HEK293 (cell line): ENCODE measurements around the gene CHD5.

ENCODE experiments used
- CTCF ChIA-PET: fragments of 350-600 bp; formaldehyde crosslinking; extraction: SDS; loops from one replicate; lab custom pipeline; 2021; ENCODE audit warnings: antibody characterized with exemption; lab: Yijun Ruan, JAX
- POLR2A ChIA-PET: fragments of 300-600 bp; formaldehyde crosslinking; extraction: SDS; loops from one replicate; lab custom pipeline; 2020; ENCODE audit warnings: antibody characterized with exemption, inconsistent platforms; lab: Yijun Ruan, JAX
- H3K27ac ChIP-seq: fragments of 200-500 bp; sonication (Bioruptor generic); 2 replicates; pipeline ENCODE4 v1.5.1; 2014; ENCODE audit warnings: low read depth, low read length, control low read depth, inconsistent platforms; ENCODE audit errors: extremely low read depth
- H3K36me3 ChIP-seq, 2 experiments: fragments of 200-500 bp in 1 of 2; sonication (Bioruptor generic) in 1 of 2; 1 replicate in 1 of 2; 2 replicates in 1 of 2; pipeline ENCODE4 v1.5.1; 2014 to 2017; ENCODE audit warnings: inconsistent platforms in 2 of 2, low read length in 2 of 2; ENCODE audit not compliant: control insufficient read depth in 2 of 2, insufficient read depth in 1 of 2
- H3K4me1 ChIP-seq: fragments of 200-500 bp; sonication (Bioruptor generic); 2 replicates; pipeline ENCODE4 v1.5.1; 2014; ENCODE audit warnings: mild to moderate bottlenecking, low read length, inconsistent platforms; ENCODE audit not compliant: control insufficient read depth, insufficient read depth
- H3K4me3 ChIP-seq: 2 replicates; pipeline ENCODE4 v1.5.1; 2011; ENCODE audit warnings: low read depth, mild to moderate bottlenecking, control low read depth, low read length, moderate library complexity
- H3K9me3 ChIP-seq: fragments of 200-500 bp; sonication (Bioruptor generic); 2 replicates; pipeline ENCODE4 v1.5.1; 2014; ENCODE audit warnings: low read depth, low read length, inconsistent platforms; ENCODE audit not compliant: control insufficient read depth, insufficient read depth
- GFI1B ChIP-seq: fragments of 450-650 bp; formaldehyde crosslinking; IDR thresholded peaks from 2 replicates; pipeline ENCODE4 v1.5.1; 2016; ENCODE audit warnings: missing biosample characterization, missing genetic modification characterization
- HOXD13 ChIP-seq: sonication (generic); formaldehyde crosslinking; IDR thresholded peaks from 2 replicates; pipeline ENCODE4 v1.8.0; 2022; ENCODE audit warnings: missing genetic modification reagents, borderline replicate concordance
- OSR2 ChIP-seq: fragments of 450-650 bp; formaldehyde crosslinking; IDR thresholded peaks from 2 replicates; pipeline ENCODE4 v1.5.1; 2016; ENCODE audit warnings: missing biosample characterization, missing genetic modification characterization
- SETDB1 ChIP-seq: IDR thresholded peaks from one replicate; pipeline ENCODE4 v1.6.1; 2017; ENCODE audit warnings: mild to moderate bottlenecking, low read length, moderate library complexity, mixed read lengths; ENCODE audit not compliant: insufficient read length
- ZBTB21 ChIP-seq: fragments of 450-650 bp; formaldehyde crosslinking; IDR thresholded peaks from 2 replicates; pipeline ENCODE4 v1.5.1; 2017; ENCODE audit warnings: missing biosample characterization, missing genetic modification characterization
- ZBTB7A ChIP-seq: fragments of 450-650 bp; formaldehyde crosslinking; IDR thresholded peaks from 2 replicates; pipeline ENCODE4 v1.5.1; 2016; ENCODE audit warnings: low read depth, missing biosample characterization, missing genetic modification characterization
- ZFP37 ChIP-seq: fragments of 450-650 bp; formaldehyde crosslinking; IDR thresholded peaks from 2 replicates; pipeline ENCODE4 v1.5.1; 2016; ENCODE audit warnings: missing biosample characterization, missing genetic modification characterization
- ZIC2 ChIP-seq: fragments of 450-650 bp; formaldehyde crosslinking; IDR thresholded peaks from 2 replicates; pipeline ENCODE4 v1.5.1; 2016; ENCODE audit warnings: missing biosample characterization, missing genetic modification characterization
- ZNF10 ChIP-seq: fragments of 450-650 bp; formaldehyde crosslinking; IDR thresholded peaks from 2 replicates; pipeline ENCODE4 v1.5.1; 2017; ENCODE audit warnings: missing biosample characterization, missing genetic modification characterization
- ZNF19 ChIP-seq: fragments of 450-650 bp; formaldehyde crosslinking; IDR thresholded peaks from 2 replicates; pipeline ENCODE4; 2016; ENCODE audit warnings: missing biosample characterization, missing genetic modification characterization, low read depth
- ZNF23 ChIP-seq: fragments of 450-650 bp; formaldehyde crosslinking; IDR thresholded peaks from 2 replicates; pipeline ENCODE4 v1.5.1; 2016; ENCODE audit warnings: missing biosample characterization, missing genetic modification characterization, borderline replicate concordance
- ZNF366 ChIP-seq: fragments of 450-650 bp; formaldehyde crosslinking; conservative IDR thresholded peaks from 2 replicates; pipeline ENCODE4 v1.5.1; 2016; ENCODE audit warnings: missing biosample characterization, missing genetic modification characterization
- ZNF394 ChIP-seq: fragments of 450-650 bp; formaldehyde crosslinking; IDR thresholded peaks from 2 replicates; pipeline ENCODE4 v1.5.1; 2016; ENCODE audit warnings: missing biosample characterization, missing genetic modification characterization, mild to moderate bottlenecking, moderate library complexity, borderline replicate concordance
- ZNF416 ChIP-seq: fragments of 450-650 bp; formaldehyde crosslinking; IDR thresholded peaks from 2 replicates; pipeline ENCODE4 v1.5.1; 2016; ENCODE audit warnings: missing biosample characterization, missing genetic modification characterization
- ZNF48 ChIP-seq: fragments of 450-650 bp; formaldehyde crosslinking; IDR thresholded peaks from 2 replicates; pipeline ENCODE4 v1.5.1; 2016; ENCODE audit warnings: missing biosample characterization, missing genetic modification characterization
- ZNF510 ChIP-seq: fragments of 450-650 bp; formaldehyde crosslinking; IDR thresholded peaks from 2 replicates; pipeline ENCODE4 v1.5.1; 2018; ENCODE audit warnings: mild to moderate bottlenecking, missing genetic modification characterization, missing biosample characterization; ENCODE audit not compliant: insufficient replicate concordance
- ZNF664 ChIP-seq: fragments of 450-650 bp; formaldehyde crosslinking; IDR thresholded peaks from 2 replicates; pipeline ENCODE4 v1.5.1; 2016; ENCODE audit warnings: missing biosample characterization, missing genetic modification characterization
- ZNF768 ChIP-seq: fragments of 450-650 bp; formaldehyde crosslinking; IDR thresholded peaks from 2 replicates; pipeline ENCODE4 v1.5.1; 2018; ENCODE audit warnings: missing biosample characterization, mild to moderate bottlenecking, missing genetic modification characterization
- ZNF792 ChIP-seq: fragments of 450-650 bp; formaldehyde crosslinking; IDR thresholded peaks from 2 replicates; pipeline ENCODE4 v1.5.1; 2016; ENCODE audit warnings: missing biosample characterization, missing genetic modification characterization
- TF ChIP-seq, protein P1 (sequence below): fragments of 450-650 bp; formaldehyde crosslinking; IDR thresholded peaks from 2 replicates; pipeline ENCODE4 v1.5.1; 2016; ENCODE audit warnings: missing biosample characterization, missing genetic modification characterization
- TF ChIP-seq, protein P2 (sequence below): fragments of 450-650 bp; formaldehyde crosslinking; IDR thresholded peaks from 2 replicates; pipeline ENCODE4 v1.5.1; 2016; ENCODE audit warnings: missing biosample characterization, missing genetic modification characterization, borderline replicate concordance
- TF ChIP-seq, protein P3 (sequence below): fragments of 450-650 bp; formaldehyde crosslinking; IDR thresholded peaks from 2 replicates; pipeline ENCODE4 v1.5.1; 2016; ENCODE audit warnings: missing biosample characterization, missing genetic modification characterization, borderline replicate concordance

Gene CHD5

DNA sequence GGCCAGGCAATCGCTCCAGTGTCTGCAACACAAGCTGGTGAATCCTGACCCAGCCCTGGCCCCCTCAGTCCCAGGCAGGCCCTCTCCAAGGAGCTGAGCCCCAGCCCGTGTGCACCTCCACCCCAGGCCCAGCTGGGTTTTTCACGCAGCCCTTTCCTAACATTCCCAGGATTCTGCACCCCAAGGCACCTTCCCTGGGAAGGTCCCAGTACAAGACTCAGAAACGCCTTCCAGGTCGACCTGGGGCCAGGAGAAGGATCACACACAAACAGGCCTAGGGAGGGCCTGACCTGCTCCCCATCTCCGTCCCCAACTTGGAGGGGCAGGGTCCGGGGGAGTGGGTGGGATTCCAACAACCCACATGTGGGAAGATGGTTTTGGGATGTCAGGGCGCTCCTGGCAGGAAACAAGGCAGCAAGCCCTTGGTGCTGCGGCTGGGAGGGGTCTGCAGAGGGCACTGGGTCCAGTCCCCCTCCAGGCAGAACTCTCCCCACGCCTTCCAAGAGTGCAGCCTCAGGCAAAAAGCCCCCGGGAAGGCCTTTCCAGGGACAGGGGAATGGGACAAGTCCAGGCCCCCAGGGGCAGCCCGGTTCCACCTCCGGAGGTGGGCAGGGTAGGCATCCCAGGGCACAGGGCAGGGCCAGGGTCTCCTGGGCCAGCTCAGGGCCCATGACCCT is 76.1 kb downstream of the CHD5 start:
- Histone ChIP-seq H3K36me3 (no peaks in the 10 kb centered on the region), H3K27ac (no peak overlapping the region), H3K4me1 (no peaks in the 10 kb centered on the region), H3K4me3 (no peak overlapping the region), H3K9me3 (no peaks in the 10 kb centered on the region)
- ChIA-PET POLR2A (no interaction called here), CTCF (interaction anchor here (1.0 kb wide), 1 partner anchor 9 kb away, joined by 3 read pairs; no protein-coding TSS in a partner anchor)
- TF ChIP-seq ZNF394 (tag by site-specific recombination) (no peak), ZNF768 (tag by site-specific recombination) (no peak), ZNF19 (no peak), ZBTB7A (tag by site-specific recombination) (no peak), ZNF416 (tag by site-specific recombination) (no peak), ZIC2 (tag by site-specific recombination) (no peak), ZNF366 (tag by site-specific recombination) (no peak), SETDB1 (no peak), HOXD13 (CRISPR knock-in tag) (no peak), ZFP37 (tag by site-specific recombination) (no peak), ZBTB21 (tag by site-specific recombination) (no peak), ZNF510 (no peak), ZNF10 (no peak)
- TF ChIP-seq, protein P1, sequence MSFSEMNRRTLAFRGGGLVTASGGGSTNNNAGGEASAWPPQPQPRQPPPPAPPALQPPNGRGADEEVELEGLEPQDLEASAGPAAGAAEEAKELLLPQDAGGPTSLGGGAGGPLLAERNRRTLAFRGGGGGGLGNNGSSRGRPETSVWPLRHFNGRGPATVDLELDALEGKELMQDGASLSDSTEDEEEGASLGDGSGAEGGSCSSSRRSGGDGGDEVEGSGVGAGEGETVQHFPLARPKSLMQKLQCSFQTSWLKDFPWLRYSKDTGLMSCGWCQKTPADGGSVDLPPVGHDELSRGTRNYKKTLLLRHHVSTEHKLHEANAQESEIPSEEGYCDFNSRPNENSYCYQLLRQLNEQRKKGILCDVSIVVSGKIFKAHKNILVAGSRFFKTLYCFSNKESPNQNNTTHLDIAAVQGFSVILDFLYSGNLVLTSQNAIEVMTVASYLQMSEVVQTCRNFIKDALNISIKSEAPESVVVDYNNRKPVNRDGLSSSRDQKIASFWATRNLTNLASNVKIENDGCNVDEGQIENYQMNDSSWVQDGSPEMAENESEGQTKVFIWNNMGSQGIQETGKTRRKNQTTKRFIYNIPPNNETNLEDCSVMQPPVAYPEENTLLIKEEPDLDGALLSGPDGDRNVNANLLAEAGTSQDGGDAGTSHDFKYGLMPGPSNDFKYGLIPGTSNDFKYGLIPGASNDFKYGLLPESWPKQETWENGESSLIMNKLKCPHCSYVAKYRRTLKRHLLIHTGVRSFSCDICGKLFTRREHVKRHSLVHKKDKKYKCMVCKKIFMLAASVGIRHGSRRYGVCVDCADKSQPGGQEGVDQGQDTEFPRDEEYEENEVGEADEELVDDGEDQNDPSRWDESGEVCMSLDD (tag by site-specific recombination) = no peak

DNA sequence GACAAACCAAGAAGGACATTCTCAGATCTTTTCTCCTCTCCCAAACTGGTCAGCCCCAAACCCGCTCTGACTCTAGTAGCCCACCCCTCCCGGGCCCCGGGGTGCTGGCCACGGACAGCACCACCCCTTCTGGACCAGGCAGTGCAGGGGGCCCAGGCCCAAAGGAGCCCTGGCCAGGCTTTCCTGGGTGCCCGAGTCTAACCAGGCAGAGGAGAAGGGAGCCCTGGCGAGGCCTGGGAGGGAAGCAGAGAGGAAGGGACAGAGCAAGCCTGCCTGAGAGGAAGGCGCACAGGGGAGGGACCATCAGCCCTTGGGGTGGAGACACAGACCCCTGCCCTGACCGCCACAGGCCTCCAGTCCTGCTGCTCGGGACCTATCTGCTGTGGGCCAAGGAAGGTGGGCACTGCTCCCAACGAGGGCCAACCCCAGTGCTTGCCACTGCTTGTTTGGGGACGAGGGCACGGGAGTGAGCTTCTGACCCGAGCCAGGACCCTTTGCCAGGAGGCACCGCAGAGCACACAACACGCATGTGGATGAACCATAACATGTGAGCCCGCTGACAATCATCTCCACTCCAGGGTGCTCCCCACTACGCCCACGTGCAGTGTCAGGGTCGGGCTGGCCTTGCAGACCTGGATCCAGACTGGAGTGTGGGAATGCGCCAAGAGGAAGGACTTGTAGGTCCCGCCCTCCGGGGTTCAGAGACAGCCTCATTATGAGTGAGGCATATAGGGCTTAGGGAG is 76.8 kb downstream of the CHD5 start:
- Histone ChIP-seq H3K27ac (no peak overlapping the region), H3K4me1 (no peaks in the 10 kb centered on the region), H3K9me3 (no peaks in the 10 kb centered on the region), H3K4me3 (no peak overlapping the region), H3K36me3 (no peaks in the 10 kb centered on the region)
- POLR2A ChIA-PET = no interaction called here
- CTCF ChIA-PET = interaction anchor here (1.0 kb wide), 1 partner anchor 9 kb away, joined by 3 read pairs; no protein-coding TSS in a partner anchor
- no peak for TF ChIP-seq GFI1B (tag by site-specific recombination)
- TF ChIP-seq, protein P2, sequence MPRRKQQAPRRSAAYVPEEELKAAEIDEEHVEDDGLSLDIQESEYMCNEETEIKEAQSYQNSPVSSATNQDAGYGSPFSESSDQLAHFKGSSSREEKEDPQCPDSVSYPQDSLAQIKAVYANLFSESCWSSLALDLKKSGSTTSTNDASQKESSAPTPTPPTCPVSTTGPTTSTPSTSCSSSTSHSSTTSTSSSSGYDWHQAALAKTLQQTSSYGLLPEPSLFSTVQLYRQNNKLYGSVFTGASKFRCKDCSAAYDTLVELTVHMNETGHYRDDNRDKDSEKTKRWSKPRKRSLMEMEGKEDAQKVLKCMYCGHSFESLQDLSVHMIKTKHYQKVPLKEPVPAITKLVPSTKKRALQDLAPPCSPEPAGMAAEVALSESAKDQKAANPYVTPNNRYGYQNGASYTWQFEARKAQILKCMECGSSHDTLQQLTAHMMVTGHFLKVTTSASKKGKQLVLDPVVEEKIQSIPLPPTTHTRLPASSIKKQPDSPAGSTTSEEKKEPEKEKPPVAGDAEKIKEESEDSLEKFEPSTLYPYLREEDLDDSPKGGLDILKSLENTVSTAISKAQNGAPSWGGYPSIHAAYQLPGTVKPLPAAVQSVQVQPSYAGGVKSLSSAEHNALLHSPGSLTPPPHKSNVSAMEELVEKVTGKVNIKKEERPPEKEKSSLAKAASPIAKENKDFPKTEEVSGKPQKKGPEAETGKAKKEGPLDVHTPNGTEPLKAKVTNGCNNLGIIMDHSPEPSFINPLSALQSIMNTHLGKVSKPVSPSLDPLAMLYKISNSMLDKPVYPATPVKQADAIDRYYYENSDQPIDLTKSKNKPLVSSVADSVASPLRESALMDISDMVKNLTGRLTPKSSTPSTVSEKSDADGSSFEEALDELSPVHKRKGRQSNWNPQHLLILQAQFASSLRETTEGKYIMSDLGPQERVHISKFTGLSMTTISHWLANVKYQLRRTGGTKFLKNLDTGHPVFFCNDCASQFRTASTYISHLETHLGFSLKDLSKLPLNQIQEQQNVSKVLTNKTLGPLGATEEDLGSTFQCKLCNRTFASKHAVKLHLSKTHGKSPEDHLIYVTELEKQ (tag by site-specific recombination) = no peak
- TF ChIP-seq ZNF23 (tag by site-specific recombination) = no peak
- TF ChIP-seq, protein P3, sequence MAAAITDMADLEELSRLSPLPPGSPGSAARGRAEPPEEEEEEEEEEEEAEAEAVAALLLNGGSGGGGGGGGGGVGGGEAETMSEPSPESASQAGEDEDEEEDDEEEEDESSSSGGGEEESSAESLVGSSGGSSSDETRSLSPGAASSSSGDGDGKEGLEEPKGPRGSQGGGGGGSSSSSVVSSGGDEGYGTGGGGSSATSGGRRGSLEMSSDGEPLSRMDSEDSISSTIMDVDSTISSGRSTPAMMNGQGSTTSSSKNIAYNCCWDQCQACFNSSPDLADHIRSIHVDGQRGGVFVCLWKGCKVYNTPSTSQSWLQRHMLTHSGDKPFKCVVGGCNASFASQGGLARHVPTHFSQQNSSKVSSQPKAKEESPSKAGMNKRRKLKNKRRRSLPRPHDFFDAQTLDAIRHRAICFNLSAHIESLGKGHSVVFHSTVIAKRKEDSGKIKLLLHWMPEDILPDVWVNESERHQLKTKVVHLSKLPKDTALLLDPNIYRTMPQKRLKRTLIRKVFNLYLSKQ (tag by site-specific recombination) = no peak
- no peak for TF ChIP-seq ZNF792
- no peak for TF ChIP-seq OSR2
- no peak for TF ChIP-seq ZNF664 (tag by site-specific recombination)
- TF ChIP-seq ZNF48 (tag by site-specific recombination) = no peak
